Spleen (tissue), 7 donors: ENCODE results near the gene TEX53.

Experiments
- CTCF ChIP-seq, 11 experiments: fragments of 200-600 bp in 7 of 11; fragments of 450-650 bp in 4 of 11; sonication (generic) in 4 of 11; IDR thresholded peaks in 8 of 11; conservative IDR thresholded peaks in 3 of 11; 1 replicate in 7 of 11; 2 replicates in 4 of 11; pipeline versions ENCODE4 v1.4.0 to v1.8.0; 2016 to 2021; ENCODE audit warnings: antibody characterized with exemption in 11 of 11, inconsistent platforms in 4 of 11, mild to moderate bottlenecking in 1 of 11
- POLR2A ChIP-seq, 3 donors: fragments of 450-650 bp; IDR thresholded peaks; one replicate each; pipeline ENCODE4 v1.5.1; 2017; ENCODE audit warnings: antibody characterized with exemption in 3 of 3, mild to moderate bottlenecking in 1 of 3
- POLR2AphosphoS5 ChIP-seq, 3 donors: sonication (generic); formaldehyde crosslinking; IDR thresholded peaks; one replicate each; pipeline ENCODE4 v1.5.1; 2017; ENCODE audit warnings: antibody characterized with exemption in 3 of 3
- donor health status: DM: no; HTN: no; CAD: no; lungs with moderate emphysema.
- donor health status: DM: no; HTN: no; CAD: no.
- donor health status: DM: no; HTN: no; CAD: no.

GRCh38 chr9:114638404-114638803 is 19.2 kb downstream of the TEX53 start:
- TF ChIP-seq POLR2AphosphoS5 (IDR thresholded peaks at IDR 0.05) (no peak), POLR2A (IDR thresholded peaks at IDR 0.05) (no peak), CTCF (IDR thresholded peaks at IDR 0.05 in 8 of 11, conservative IDR thresholded peaks at IDR 0.05 in 3 of 11) (no peak)
